ENCODE measurements around the gene PRPF38B.
"Not testable (repeated sequence)": the region's sequence is repeated elsewhere in the genome, so short reads cannot be mapped to it uniquely, and the experiment has no call there.

Gene PRPF38B

DNA sequence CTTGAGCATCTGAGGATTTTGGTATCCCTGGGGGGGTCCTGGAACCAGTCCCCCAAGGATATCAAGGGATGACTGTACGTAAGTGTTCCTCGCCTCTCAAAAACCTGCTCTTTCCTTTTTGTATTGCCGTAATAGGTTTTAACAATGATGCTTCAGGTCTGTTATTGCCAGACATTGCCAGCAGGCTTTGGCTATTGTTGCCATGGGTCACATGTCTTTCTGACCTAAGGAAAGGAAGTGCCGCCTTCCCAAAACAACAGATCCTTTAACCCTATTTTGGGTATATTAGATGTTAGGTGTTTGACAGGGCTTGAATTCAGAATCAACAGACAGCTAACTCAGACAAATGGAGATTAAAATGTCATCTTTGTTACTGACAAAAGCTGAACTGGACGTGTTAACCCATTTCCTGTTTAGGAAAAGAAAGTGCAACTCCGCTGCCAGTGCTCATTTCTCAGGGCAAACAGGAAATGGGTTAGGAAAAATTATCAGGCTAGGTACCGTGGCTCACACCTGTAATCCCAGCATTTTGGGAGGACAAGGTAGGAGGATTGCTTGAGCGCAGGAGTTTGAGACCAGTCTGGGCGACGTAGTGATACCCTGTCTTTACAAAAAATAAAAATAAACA lies 12.4 kb upstream of the PRPF38B start:
- peak; percentile 30 for DNase-seq (ENCODE audit: low spot score)

DNA sequence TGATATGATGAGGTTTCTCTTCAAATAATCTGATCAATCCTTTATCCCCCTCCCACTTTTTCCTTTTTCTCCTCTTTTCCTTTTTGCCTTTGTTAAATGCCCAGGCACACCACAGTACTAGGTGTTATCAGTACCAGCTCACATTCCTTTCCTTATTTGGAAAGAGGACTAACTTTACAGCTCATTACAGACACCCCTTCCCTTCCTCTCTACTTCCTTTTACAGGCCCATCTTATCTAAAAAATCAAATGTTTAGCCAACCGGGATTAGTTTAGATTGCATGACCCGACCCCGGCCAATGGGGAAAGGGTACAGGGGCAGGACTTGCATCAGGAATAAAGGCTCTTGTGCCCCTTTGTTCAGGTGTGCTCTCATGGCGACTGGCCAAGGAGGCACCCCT lies 10.4 kb upstream of the PRPF38B start:
- not testable (repeated sequence) for DNase-seq (ENCODE audit: low spot score)

DNA sequence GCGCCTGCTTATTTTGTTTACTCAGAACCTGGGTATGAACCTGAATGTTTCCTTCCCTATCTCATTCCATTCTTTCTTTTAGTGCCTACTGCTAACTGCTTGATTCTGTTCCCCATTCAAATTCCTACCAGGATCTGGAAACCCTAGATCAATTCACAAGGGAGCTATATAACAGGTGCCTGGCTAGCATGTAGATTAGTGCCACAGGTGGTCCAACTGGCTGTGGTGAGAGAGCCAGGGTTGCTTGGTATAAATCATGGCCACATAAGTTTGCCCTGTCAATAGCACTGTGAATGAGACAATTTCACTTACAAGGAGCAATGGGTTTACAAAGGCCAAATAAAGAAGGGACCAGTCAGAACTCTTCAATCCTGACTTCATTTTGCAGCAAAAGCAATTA lies 6.6 kb upstream of the PRPF38B start:
- DNase-seq (ENCODE audit: low spot score): no peak

DNA sequence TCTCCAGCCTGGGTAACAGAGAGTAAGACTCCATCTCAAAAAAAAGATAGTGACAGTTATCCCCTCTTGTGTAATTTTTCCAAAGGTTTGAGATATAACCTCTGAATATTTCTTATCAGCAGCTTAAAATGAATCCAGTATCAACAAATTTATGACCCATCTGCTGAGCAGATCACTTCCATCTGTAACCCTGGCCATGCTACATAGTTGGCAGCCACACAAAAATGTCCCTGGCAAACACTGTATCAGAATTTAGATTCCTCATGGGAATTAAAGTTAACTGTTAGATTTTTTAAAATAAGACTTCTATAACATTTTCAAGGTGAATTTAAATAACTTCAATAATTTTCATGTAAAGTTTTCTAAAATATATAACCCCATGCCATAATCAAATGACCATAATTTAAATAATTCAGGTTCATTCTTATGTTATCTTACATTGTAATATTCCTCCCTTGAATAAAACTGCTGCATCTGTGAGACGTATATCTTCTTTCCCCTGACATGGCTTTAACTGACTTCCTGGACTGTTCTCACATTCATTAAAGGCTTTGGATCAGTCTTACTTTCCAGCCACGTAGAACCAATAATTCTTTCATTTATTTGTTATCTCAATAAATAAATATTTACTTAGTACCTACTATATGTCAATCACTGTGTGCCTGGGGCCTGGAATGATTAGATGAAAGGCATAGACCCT lies 5.3 kb upstream of the PRPF38B start:
- no peak for DNase-seq (ENCODE audit: low spot score)

DNA sequence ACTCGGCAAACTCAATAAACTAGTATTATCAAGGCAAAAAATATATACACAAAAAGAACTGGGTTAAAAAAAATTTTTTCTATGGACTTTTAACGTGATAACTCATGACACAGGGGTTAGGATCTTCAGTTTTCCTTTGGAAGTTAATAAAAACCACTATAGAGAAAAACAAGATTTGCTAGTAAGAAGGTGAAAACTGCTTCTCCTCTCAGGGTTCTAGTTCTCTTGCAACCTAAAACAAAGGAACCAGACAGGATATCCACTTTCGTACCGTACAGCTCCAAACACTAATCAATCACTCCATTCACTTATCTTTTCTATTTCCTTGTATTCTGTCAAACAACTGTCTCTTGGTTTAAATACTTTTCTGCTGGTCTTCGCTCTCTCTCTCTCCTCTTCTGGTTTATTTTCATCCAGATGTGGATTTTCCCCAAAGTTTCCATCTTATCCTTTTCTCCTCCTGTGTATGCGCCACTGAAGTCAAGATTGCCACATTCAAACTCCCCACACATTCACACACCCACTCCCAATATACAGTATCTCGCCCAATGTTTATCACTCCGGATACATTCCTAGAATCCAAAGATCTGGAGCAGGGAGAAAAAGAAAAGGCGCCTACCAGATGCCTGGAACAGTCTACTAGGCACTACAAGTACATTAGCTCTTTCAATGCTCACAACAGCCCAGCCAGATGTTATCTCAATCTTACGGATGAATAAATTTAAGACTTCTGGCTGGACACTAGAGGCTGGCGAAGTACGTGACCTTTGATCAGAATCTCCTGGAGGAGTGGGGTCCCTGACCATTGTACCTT lies 775 bp upstream of the PRPF38B start:
- no peak for DNase-seq (ENCODE audit: low spot score)

DNA sequence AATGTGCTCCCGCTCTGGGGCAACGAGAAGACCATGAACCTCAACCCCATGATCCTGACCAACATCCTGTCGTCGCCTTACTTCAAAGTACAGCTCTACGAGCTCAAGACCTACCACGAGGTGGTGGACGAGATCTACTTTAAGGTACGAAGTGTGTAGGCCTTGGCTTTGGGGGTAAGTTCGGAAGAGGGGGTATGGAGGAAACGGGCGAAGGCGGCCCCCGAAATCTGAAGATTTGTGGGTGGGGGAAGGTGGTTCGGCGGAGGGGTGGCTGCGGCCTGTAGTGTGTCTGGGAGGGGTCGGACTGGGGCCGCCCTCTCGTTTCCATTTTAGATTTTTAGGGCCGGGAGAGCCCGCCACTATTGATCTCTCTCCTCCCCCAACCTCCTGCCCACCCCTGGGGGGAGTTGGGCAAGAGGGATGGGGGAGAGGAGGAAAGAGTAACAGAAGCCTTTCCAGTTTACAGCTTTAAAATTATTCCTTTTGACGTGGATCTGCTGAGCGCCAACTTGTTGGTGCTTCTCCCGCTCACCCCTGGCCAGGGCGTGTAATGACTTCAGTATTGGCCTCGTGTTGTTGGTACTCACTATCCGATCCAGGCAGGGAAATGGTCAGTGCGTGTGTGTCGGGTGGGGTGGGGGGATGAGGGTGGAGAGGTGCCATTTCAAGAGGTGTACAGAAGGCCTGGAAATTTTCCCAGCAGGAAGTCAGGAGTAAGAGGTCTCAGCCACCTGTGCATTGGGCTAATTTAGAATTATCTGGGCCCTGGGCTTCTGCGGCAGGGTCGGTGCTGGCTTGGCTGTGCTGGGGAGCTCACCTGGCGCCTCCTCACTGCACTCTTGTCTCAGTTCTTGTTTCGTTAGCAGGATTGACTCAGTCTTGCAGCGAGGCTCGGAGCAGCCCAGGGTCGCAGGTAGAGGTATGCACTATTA lies 880 bp downstream of the PRPF38B start:
- peak; percentile 67 for DNase-seq (ENCODE audit: low spot score)

DNA sequence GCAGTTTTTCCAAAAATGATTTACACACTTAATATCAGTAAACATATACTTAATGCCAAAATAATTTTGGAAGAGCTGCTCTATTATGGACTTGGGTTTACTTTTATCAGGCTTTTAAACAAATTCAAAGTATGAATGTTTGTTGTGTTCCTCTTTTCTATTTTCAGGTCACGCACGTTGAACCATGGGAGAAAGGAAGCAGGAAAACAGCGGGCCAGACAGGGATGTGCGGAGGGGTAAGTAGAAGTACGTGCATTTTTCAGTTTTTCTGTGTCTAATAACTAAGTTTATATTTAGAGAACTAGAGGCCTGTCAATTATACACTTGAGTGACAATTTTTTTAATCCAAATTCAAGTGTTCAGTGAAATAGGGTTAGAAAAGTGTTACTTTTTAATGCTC lies 3.4 kb downstream of the PRPF38B start:
- no peak for DNase-seq (ENCODE audit: low spot score)

DNA sequence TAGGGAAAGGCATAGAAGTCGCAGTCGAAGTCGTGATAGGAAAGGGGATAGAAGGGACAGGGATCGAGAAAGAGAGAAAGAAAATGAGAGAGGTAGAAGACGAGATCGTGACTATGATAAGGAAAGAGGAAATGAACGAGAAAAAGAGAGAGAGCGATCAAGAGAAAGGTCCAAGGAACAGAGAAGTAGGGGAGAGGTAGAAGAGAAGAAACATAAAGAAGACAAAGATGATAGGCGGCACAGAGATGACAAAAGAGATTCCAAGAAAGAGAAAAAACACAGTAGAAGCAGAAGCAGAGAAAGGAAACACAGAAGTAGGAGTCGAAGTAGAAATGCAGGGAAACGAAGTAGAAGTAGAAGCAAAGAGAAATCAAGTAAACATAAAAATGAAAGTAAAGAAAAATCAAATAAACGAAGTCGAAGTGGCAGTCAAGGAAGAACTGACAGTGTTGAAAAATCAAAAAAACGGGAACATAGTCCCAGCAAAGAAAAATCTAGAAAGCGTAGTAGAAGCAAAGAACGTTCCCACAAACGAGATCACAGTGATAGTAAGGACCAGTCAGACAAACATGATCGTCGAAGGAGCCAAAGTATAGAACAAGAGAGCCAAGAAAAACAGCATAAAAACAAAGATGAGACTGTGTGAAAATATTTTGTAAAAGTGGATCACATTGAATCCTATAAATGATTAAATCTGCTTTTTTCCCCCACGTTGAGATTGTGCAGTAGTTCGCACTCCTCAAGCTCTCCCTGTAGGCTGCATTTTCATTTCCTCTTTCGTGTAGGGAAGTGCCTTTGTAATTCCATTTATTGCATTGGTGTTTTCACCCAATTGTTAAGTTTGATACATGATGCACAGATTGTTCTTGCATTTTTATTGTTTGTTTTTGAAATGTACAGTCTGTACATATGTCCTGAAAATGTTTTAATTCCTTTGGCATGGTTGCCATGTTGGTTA lies 7.5 kb downstream of the PRPF38B start:
- DNase-seq (ENCODE audit: low spot score): no peak

DNA sequence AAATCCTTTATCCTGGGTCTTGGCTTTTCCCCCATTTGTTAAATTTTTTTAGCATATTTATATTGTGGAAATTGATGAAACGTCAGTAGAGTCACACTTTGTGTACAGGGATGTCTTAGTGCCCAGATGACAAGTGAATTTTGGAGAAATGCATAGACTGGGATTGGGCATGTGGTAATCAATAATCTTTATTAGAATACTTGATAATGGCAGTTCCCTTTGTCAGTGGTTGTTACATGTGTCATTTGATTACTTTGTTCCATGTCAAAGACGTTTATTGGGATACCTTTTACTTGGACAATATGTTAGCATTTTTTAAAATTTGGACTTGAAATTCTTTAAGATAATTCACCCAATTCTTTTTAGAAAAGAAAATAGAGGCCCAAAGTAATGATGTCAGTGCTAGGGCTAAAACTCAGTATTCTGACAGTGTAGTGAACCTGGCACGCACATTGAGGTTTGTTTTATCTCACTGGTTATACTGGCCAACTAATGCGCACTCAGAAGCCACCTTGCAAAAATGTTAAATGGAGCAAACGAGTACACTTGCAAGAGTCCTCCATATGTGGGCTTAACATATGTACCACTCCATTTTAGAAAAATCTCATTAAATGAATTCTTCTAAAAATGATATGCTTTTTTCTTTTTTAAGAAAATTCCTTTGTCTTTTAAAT lies 9.2 kb downstream of the PRPF38B start:
- DNase-seq (ENCODE audit: low spot score): no peak

DNA sequence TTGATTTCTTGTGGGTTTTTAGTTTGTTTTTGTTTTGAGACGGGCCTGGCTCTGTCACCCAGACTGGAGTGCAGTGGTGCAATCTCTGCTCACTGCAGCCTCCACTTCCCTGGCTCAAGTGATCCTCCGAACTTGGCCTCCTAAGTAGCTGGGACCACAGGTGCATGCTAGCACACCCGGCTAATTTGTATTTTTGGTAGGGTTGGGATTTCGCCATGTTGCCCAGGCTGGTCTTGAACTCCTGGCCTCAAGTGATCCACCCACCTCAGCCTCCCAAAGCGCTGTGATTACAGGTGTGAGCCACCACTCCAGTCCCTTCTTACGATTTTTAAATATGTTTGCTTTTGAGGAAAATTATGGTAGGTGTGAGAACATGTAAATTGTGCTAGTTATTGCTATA lies 10.0 kb downstream of the PRPF38B start:
- not testable (repeated sequence) for DNase-seq (ENCODE audit: low spot score)

DNA sequence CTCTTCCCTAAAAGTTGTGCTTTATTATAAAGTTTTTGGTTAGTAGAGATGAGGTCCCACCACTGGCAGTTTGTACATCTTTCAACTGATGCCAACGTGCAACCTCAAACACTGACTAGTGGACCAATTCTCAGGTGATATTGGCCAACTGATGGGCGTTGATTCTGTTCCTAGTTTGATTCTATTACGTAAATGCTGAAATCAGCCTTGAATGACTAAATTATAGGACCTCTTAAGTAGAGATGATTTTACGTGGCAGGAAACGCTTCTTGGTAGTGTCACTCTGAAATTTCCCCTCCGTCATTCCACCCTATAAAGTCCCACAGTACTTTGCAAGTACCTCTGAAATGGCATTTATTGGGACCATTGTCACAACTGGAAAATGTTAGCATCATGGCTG lies 11.8 kb downstream of the PRPF38B start:
- DNase-seq (ENCODE audit: low spot score): no peak

DNA sequence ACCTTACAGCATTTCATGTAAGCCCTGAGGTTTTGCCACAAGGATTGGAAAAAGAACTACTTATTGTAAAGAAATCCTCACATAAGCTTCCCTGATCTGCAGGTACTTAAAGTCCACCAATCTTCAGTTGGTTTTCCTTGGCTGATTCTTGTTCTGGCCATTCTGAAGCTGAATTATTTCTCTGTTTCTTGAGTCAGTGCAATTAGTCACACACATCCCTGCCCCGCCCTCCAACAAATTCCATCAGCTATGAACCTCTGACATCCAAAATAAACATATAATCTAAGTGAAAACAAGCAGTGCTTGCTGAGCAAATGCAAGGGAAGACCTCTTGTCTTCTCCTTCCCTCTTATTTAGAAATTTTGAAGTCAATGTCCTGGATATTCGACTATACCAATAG lies 12.4 kb downstream of the PRPF38B start:
- peak; percentile 28 for DNase-seq (ENCODE audit: low spot score)

DNA sequence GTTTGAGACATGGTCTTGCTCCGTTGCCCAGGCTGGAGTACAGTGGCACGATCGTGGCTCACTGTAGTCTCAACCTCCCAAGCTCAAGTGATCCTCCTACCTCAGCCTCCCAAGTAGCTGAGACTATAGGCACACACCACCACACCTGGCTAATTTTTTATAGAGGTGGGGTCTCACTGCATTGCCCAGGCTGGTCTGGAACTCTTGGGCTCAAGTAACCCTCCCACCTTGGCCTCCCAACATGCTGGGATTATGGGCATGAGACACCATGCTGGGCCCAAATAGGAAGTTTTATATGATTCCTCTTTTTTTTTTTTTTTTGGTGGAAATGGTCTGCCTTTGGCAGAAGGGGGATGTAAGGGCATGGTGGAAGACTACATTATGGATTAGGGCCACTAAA lies 14.5 kb downstream of the PRPF38B start:
- DNase-seq (ENCODE audit: low spot score): no peak

DNA sequence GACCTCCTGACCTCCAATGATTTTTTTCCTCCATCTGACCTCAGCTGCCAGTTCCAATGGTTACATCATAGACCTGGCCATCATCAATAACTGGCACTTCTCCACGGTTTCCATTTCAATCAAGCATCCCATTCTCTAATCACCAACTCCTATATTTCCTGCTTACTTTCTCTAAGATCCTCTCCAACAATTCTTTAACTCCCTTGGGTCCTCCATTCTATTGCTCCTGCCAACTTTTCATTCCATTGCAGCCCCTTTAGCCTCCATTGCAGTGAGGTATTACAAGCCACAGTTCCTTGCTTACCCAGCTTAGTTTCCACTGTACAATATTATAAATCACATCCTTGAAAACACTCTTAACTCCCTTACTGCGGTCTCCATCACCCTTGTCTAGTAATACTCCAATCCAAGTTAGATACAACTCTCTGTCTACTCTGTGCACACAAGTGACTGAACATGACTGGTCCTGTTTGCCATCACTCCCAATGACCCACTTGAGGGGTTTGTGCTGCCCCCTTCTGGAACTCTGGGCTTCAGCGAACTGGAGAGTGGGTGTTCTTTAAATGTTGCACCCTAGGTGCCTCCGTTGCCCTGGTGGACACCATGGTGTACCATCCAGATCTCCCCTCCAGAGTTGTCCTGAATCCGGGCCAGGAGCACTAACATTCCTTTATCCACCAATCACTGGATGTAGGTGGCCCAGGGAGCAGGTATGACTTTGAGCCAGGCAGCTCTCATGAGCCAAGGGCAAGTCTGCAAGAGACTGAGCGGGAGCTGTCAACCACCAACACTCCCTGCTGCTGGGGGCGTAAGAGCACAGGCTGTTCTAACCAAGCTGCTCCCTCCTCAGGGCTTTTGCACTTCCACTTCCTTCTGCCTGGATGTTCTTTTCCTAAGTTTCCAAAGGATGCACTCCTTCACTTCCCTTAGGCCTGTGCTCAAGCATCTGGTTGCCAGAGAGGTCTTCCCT lies 16.9 kb downstream of the PRPF38B start:
- no peak for DNase-seq (ENCODE audit: low spot score)

DNA sequence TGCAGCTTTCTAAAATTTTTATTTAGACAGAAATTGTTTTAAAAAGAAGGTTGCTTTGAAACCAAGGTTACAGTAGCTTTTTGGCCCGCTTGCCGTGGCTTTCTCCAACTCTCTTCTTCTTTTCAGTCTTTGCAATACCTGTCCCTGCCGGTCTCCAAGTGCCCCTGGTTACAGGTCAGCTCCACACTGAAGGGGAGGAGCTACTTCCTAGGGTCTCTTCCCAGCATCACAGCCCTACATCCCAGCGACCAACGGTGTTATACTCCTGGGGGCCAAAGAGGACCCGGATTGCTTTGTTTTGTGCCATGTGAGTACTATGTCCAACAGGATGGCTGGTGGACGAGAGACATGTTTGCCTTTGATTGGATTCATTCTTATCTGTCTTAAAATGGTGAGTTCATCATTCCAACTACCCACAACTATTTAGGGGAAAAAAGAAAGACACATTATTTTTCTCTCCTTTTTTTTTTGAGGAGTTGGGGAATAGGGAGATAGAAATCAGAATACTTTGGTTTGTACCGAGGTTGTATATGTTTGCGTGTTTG lies 20.6 kb downstream of the PRPF38B start, which contains the start of gene FNDC7:
Gene FNDC7 (plus strand): TSS at position 303 of the 545 bp plus-strand sequence. CDS start 26 bp downstream, at position 329.
- no peak for DNase-seq (ENCODE audit: low spot score)

DNA sequence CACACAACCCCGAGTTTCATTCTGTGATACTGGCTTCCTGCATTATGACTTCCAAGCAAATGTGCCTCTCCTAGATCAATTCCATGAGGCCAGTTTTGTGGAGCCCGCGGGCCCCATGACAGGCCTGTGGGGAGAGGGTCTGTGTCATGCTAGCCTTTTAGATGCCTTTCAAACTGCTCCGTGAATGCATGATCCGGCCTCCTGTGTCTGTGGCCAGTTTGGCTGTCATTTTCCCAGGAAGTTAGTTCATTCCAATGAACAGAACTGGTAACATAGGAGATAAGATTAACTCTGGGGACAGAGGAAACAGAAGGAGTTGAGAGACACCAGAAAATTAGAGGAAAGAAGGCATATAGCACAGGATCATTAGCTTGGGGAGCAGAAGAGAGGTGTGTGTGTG lies 23.8 kb downstream of the PRPF38B start:
- DNase-seq (ENCODE audit: low spot score): no peak

DNA sequence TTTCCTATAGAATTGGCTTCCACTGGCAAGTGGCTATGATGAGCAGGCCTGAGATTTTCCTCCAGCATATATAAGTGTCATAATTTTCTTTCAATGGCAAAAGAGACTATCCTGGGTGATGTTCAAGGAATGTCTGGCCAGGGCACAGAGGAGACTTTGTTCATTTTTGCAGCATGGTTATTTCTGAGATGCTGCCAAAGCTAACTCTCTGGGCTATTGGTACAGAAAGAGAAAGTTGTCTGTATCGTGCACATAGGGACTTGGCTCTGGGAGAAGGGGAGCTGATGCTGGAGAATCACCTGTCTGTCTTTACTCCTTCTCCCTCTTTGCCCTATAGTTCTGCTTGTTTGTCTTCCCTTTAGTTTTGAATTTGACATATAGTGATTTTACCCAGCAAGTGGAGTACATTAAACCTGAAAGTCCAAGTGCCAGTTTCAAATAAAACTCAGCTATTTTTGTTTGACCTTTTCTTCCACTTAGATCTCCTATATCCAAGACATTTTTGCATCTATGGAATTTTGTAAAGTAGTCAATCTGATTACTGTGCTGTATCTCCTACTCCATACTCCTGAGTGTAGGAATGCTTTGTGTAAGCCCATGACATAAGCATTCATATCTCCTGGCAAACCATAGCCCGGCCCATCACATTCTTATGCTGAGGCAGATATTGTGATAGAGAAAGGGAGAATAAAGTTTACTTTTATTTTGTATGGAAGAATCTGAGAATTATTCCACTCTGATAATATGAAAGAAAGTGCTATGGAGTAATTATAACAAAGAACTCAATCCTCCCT lies 24.5 kb downstream of the PRPF38B start:
- DNase-seq (ENCODE audit: low spot score): no peak
